SIG-M5 (cell line): ENCODE data around the gene APBA1.

Experiments
- DNase-seq: peaks from one replicate; lab custom pipeline; 2025; lab: John Stamatoyannopoulos, UW

APBA1 gene

GRCh38 chr9:69472101-69472620, 200.0 kb downstream of the APBA1 start:
- DNase-seq, result no peak

GRCh38 chr9:69471433-69471832, 200.7 kb downstream of the APBA1 start:
- no peak for DNase-seq

GRCh38 chr9:69470186-69470977, 201.8 kb downstream of the APBA1 start:
- no peak for DNase-seq

- no peak for DNase-seq
Measured at GRCh38 chr9:69469136-69469535, 203.0 kb downstream of the APBA1 start.

GRCh38 chr9:69468380-69468779, 203.8 kb downstream of the APBA1 start:
- DNase-seq, result no peak

GRCh38 chr9:69466151-69466550, 206.0 kb downstream of the APBA1 start:
- DNase-seq, result no peak

GRCh38 chr9:69465473-69465872, 206.7 kb downstream of the APBA1 start:
- no peak for DNase-seq

- no peak for DNase-seq
Measured at GRCh38 chr9:69463497-69464068, 208.6 kb downstream of the APBA1 start.

- no peak for DNase-seq
Measured at GRCh38 chr9:69462394-69462793, 209.8 kb downstream of the APBA1 start.

GRCh38 chr9:69461103-69461887, 210.9 kb downstream of the APBA1 start:
- no peak for DNase-seq

- DNase-seq, result no peak
Measured at GRCh38 chr9:69460012-69460411, 212.2 kb downstream of the APBA1 start.

GRCh38 chr9:69458176-69458575, 214.0 kb downstream of the APBA1 start:
- no peak for DNase-seq

GRCh38 chr9:69456201-69456600, 216.0 kb downstream of the APBA1 start:
- DNase-seq, result no peak

- no peak for DNase-seq
Measured at GRCh38 chr9:69455311-69455710, 216.9 kb downstream of the APBA1 start.

GRCh38 chr9:69454321-69454720, 217.8 kb downstream of the APBA1 start:
- no peak for DNase-seq

- DNase-seq, result no peak
Measured at GRCh38 chr9:69453746-69454145, 218.4 kb downstream of the APBA1 start.

GRCh38 chr9:69452110-69452782, 219.9 kb downstream of the APBA1 start:
- DNase-seq, result no peak

- DNase-seq, result no peak
Measured at GRCh38 chr9:69446496-69446895, 225.7 kb downstream of the APBA1 start.

- DNase-seq, result no peak
Measured at GRCh38 chr9:69445251-69445650, 226.9 kb downstream of the APBA1 start.

- DNase-seq, result no peak
Measured at GRCh38 chr9:69444791-69445190, 227.4 kb downstream of the APBA1 start.

GRCh38 chr9:69444021-69444420, 228.2 kb downstream of the APBA1 start:
- DNase-seq, result no peak

GRCh38 chr9:69443178-69443577, 229.0 kb downstream of the APBA1 start:
- no peak for DNase-seq
